ENCODE results near the gene MAN2A2. TPM values are rescaled to one million over a fixed set of nuclear protein-coding genes. Genes with fewer than 3 reads are reported as not detected.

Gene MAN2A2
- total and polyA plus RNA-seq, 9 of the 15 experiments (the other 6 are each of a cell fraction or from before 2014, with no cell fraction given) = 7.3 to 151 (median 43.4) TPM

DNA sequence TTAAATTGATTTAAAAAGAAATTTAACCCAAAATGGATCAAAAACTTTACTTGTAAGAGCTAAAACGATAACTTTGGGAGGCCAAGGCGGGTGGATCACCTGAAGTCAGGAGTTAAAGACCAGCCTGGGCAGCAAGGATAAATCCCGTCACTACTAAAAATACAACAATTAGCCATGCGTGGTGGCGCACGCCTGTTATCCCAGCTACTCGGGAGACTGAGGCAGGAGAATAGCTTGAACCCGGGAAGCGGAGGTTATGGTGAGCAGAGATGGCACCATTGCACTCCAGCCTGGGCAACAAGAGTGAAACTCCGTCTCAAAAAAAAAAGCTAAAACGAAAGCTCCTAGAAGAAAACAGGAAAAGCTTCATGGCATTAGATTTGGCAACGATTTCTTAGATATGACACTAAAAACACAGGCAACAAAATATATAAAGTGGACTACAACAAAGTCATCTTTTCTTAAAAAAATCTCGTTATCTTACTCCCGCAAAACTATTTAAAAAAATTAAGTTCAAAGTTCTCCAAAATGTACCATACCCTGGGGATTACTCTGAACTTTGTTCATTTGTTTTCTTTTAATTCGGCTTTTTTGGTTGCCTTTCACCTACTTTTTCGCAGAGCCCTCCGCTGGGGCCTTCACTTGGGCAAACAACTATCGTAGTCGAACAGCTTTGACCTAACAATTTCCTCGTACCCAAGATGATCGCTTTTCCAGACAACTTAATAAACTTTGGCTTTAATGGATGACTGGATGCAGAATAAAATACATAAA, 26.3 kb downstream of the MAN2A2 start (continued):
- TF ChIP-seq ZNF445 (CRISPR knock-in tag; IDR thresholded peaks at IDR 0.05; ENCODE audit: low read depth) (no peak), BRD4 (IDR thresholded peaks at IDR 0.05) (peak; percentile 76), CHD1 (IDR thresholded peaks at IDR 0.05; ENCODE audit: low read length) (peak; percentile 81), FIP1L1 (IDR thresholded peaks at IDR 0.05; ENCODE audit: low read depth, low read length, poor library complexity, severe bottlenecking) (no peak), ZNF212 (CRISPR knock-in tag; IDR thresholded peaks at IDR 0.05) (no peak), MAFG (tag; conservative IDR thresholded peaks at IDR 0.05) (no peak), ZNF589 (CRISPR knock-in tag; IDR thresholded peaks at IDR 0.05; ENCODE audit: low read depth) (peak; percentile 78; the same call in 1 of the 2 replicates), ZFX (CRISPR knock-in tag; IDR thresholded peaks at IDR 0.05) (peak; percentile 80; the same call in 1 of the 2 replicates), BRD9 (IDR thresholded peaks at IDR 0.05; ENCODE audit: low read depth, partially characterized antibody) (peak; percentile 18), ZNF436 (CRISPR knock-in tag; IDR thresholded peaks at IDR 0.05) (0 out of 2 replicates have a peak, but pooled peaks have one; percentile 38), SREBF2 (CRISPR knock-in tag; IDR thresholded peaks at IDR 0.05) (no peak)
- TF ChIP-seq, protein P1, sequence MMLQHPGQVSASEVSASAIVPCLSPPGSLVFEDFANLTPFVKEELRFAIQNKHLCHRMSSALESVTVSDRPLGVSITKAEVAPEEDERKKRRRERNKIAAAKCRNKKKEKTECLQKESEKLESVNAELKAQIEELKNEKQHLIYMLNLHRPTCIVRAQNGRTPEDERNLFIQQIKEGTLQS (IDR thresholded peaks at IDR 0.05) = no peak
- TF ChIP-seq, protein P1 (CRISPR knock-in tag; conservative IDR thresholded peaks at IDR 0.05) = no peak
- TF ChIP-seq, protein P2, sequence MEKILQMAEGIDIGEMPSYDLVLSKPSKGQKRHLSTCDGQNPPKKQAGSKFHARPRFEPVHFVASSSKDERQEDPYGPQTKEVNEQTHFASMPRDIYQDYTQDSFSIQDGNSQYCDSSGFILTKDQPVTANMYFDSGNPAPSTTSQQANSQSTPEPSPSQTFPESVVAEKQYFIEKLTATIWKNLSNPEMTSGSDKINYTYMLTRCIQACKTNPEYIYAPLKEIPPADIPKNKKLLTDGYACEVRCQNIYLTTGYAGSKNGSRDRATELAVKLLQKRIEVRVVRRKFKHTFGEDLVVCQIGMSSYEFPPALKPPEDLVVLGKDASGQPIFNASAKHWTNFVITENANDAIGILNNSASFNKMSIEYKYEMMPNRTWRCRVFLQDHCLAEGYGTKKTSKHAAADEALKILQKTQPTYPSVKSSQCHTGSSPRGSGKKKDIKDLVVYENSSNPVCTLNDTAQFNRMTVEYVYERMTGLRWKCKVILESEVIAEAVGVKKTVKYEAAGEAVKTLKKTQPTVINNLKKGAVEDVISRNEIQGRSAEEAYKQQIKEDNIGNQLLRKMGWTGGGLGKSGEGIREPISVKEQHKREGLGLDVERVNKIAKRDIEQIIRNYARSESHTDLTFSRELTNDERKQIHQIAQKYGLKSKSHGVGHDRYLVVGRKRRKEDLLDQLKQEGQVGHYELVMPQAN (IDR thresholded peaks at IDR 0.05; ENCODE audit: borderline replicate concordance) = no peak
- TF ChIP-seq, protein P3, sequence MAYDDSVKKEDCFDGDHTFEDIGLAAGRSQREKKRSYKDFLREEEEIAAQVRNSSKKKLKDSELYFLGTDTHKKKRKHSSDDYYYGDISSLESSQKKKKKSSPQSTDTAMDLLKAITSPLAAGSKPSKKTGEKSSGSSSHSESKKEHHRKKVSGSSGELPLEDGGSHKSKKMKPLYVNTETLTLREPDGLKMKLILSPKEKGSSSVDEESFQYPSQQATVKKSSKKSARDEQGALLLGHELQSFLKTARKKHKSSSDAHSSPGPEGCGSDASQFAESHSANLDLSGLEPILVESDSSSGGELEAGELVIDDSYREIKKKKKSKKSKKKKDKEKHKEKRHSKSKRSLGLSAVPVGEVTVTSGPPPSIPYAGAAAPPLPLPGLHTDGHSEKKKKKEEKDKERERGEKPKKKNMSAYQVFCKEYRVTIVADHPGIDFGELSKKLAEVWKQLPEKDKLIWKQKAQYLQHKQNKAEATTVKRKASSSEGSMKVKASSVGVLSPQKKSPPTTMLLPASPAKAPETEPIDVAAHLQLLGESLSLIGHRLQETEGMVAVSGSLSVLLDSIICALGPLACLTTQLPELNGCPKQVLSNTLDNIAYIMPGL (CRISPR knock-in tag; IDR thresholded peaks at IDR 0.05) = no peak
- TF ChIP-seq, protein P4, sequence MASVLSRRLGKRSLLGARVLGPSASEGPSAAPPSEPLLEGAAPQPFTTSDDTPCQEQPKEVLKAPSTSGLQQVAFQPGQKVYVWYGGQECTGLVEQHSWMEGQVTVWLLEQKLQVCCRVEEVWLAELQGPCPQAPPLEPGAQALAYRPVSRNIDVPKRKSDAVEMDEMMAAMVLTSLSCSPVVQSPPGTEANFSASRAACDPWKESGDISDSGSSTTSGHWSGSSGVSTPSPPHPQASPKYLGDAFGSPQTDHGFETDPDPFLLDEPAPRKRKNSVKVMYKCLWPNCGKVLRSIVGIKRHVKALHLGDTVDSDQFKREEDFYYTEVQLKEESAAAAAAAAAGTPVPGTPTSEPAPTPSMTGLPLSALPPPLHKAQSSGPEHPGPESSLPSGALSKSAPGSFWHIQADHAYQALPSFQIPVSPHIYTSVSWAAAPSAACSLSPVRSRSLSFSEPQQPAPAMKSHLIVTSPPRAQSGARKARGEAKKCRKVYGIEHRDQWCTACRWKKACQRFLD (CRISPR knock-in tag; IDR thresholded peaks at IDR 0.05) = peak; percentile 80; the same call in 1 of the 2 replicates
- TF ChIP-seq, protein P5, sequence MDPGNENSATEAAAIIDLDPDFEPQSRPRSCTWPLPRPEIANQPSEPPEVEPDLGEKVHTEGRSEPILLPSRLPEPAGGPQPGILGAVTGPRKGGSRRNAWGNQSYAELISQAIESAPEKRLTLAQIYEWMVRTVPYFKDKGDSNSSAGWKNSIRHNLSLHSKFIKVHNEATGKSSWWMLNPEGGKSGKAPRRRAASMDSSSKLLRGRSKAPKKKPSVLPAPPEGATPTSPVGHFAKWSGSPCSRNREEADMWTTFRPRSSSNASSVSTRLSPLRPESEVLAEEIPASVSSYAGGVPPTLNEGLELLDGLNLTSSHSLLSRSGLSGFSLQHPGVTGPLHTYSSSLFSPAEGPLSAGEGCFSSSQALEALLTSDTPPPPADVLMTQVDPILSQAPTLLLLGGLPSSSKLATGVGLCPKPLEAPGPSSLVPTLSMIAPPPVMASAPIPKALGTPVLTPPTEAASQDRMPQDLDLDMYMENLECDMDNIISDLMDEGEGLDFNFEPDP (CRISPR knock-in tag; IDR thresholded peaks at IDR 0.05) = no peak
- TF ChIP-seq, protein P6, sequence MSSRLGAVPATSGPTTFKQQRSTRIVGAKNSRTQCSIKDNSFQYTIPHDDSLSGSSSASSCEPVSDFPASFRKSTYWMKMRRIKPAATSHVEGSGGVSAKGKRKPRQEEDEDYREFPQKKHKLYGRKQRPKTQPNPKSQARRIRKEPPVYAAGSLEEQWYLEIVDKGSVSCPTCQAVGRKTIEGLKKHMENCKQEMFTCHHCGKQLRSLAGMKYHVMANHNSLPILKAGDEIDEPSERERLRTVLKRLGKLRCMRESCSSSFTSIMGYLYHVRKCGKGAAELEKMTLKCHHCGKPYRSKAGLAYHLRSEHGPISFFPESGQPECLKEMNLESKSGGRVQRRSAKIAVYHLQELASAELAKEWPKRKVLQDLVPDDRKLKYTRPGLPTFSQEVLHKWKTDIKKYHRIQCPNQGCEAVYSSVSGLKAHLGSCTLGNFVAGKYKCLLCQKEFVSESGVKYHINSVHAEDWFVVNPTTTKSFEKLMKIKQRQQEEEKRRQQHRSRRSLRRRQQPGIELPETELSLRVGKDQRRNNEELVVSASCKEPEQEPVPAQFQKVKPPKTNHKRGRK (tag; IDR thresholded peaks at IDR 0.05) = 0 out of 2 replicates have a peak, but pooled peaks have one; percentile 21
